Activated CD4-positive, alpha-beta T cell treated with anti-CD3 and anti-CD28 coated beads, Interleukin-10, Interleukin-2, amounts not matched to agents 100 ng/mL and 50 ng/mL, durations not matched to agents 16 hours and 8 hours (primary cell): ENCODE measurements around the gene ZNF699.
A peak's percentile ranks its signal among the peaks of the same experiment; 100 is the strongest.
"Not testable (repeated sequence)": the region's sequence is repeated elsewhere in the genome, so short reads cannot be mapped to it uniquely, and the experiment has no call there.

Source experiments
- DNase-seq: peaks from one replicate; pipeline ENCODE4 v3.0.0-alpha.2; 2020

The ZNF699 gene

GRCh38 chr19:9309139-9309973 lies at the start of gene ZNF699:
TSS of gene ZNF699 (minus strand) at chr19:9309838. CDS start at chr19:9305119, 4,719 bp downstream.
- peak; percentile 97 for DNase-seq

DNA sequence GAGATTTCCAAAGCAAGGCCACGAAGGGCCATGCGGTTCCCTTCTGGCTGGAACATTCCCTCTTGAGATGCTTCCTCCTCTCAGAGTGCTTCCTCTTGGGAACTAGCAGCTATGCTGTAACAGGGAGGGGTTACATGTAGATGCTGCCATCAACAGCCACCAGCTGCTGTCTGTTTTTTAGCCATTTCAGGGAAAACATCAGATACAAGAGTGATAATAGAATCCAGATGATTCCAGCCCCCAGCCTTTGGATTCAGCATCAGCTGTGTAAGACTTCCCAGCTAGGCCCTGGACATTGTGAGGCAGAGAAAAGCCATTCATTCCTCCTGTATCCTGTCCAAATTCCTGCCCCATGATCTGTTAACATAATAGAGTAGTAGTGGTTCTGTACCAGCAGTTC lies 45.0 kb upstream of the ZNF699 start:
- DNase-seq = no peak

- no peak for DNase-seq
These were observed 43.4 kb upstream of the ZNF699 start for GRCh38 chr19:9353011-9353410.

DNA sequence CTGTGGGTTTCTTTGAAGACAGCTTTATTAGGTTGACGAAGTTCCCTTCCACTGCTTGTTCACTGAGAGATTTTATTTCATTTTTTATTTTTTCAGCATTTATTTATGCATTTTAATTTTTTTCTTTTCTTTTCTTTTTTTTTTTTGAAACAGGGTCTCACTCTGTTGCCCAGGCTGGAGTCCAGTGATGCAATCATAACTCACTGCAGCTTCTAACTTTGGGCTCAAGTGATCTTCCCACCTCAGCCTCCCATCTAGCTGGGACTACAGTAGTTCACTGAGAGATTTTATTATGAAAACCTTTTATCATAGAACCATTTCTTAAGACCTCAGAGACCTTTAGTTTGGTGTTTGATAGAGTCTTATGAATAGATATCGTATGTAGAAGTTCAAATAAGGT lies 42.9 kb upstream of the ZNF699 start:
- no peak for DNase-seq

GRCh38 chr19:9348671-9349070 lies 39.0 kb upstream of the ZNF699 start:
- DNase-seq = no peak

DNA sequence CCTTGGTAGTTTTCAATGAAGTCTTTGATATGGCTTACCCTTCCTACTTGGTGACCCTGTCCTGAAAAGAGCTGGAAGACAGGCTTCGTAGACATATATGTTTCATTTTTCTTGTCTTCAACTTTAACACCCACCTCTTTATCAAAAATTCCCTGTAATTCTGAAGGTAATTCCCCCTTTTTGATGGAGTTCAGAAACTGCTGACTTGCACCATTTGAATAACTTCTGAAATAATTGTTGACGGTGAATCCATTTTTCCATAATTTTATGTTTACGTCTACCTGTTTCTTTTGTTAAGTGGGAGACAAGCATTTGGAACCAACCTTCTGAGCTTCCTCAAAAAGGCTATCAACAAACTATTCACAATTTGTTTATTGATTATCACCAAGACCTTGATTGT lies 38.6 kb upstream of the ZNF699 start:
- DNase-seq = no peak

- DNase-seq = no peak
These were observed 35.4 kb upstream of the ZNF699 start for GRCh38 chr19:9345005-9345404.

- DNase-seq = no peak
These were observed 33.1 kb upstream of the ZNF699 start for GRCh38 chr19:9342610-9343304.

GRCh38 chr19:9329999-9330398 lies 20.4 kb upstream of the ZNF699 start:
- DNase-seq = no peak

GRCh38 chr19:9324584-9324962 lies 14.9 kb upstream of the ZNF699 start:
- DNase-seq = no peak

GRCh38 chr19:9323919-9324583 lies 14.4 kb upstream of the ZNF699 start, which contains the start of gene ZNF559:
TSS of gene ZNF559 (plus strand) at chr19:9324179. CDS start at chr19:9338550, 14,371 bp downstream.
- DNase-seq = peak; percentile 95

- DNase-seq = peak; percentile 59
These were observed 13.9 kb upstream of the ZNF699 start for GRCh38 chr19:9323557-9323918.

DNA sequence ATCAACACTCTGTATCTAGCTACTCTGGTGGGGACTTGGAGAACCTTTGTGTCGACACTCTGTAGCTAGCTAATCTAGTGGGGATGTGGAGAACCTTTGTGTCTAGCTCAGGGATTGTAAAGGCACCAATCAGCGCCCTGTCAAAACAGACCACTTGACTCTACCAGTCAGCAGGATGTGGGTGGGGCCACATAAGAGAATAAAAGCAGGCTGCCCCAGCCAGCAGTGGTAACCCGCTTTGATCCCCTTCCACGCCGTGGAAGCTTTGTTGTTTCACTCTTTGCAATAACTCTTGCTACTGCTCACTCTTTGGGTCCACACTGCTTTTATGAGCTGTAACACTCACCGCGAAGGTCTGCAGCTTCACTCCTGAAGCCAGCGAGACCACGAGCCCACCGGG lies 12.6 kb upstream of the ZNF699 start:
- DNase-seq = not testable (repeated sequence)

DNA sequence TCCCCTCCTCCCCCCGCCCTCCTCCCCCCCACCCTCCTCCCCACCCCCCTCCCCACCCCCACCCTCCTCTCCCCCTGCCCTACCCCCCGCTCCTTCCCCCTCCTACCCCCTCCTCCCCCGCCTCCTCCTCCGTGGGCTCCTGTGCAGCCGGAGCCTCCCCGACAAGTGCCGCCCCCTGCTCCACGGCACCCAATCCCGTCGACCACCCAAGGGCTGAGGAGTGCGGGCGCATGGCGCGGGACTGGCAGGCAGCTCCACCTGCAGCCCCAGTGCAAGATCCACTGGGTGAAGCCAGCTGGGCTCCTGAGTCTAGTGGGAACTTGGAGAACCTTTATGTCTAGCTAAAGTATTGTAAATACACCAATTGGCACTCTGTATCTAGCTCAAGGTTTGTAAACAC lies 12.1 kb upstream of the ZNF699 start:
- not testable (repeated sequence) for DNase-seq

DNA sequence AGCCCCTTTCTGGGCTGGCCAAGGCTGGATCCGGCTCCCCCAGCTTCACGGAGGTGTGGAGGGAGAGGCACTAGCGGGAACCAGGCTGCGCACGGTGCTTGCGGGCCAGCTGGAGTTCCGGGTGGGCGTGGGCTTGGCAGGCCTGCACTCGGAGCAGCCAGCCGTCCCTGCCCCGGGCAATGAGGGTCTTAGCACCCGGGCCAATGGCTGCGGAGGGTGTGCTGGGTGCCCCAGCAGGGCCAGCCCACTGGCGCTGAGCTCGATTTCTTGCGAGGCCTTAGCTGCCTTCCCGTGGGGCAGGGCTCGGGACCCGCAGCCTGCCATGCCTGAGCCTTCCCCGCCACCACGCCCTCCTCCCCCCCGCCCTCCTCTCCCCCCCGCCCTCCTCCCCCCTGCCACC lies 11.7 kb upstream of the ZNF699 start:
- no peak for DNase-seq

DNA sequence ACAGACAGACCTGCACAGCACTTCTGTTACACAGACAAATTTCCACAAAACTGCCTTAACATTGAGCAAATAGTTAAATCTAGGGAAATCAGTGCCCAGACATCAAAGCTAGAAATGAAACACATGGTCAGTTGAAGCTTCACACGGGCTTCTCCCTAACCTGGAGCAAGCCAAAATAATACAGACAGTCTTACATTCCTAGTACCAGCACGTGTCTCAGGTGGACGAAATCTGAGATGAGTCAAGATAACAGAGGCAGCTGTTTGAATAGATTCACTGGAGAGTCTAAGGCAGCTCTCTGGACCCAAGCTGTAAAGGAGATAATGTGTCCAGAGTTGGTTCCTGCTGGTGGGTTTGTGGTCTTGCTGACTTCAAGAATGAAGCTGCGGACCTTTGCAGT lies 4.1 kb upstream of the ZNF699 start:
- DNase-seq = no peak

GRCh38 chr19:9309974-9310446 lies 372 bp upstream of the ZNF699 start:
- DNase-seq = no peak

DNA sequence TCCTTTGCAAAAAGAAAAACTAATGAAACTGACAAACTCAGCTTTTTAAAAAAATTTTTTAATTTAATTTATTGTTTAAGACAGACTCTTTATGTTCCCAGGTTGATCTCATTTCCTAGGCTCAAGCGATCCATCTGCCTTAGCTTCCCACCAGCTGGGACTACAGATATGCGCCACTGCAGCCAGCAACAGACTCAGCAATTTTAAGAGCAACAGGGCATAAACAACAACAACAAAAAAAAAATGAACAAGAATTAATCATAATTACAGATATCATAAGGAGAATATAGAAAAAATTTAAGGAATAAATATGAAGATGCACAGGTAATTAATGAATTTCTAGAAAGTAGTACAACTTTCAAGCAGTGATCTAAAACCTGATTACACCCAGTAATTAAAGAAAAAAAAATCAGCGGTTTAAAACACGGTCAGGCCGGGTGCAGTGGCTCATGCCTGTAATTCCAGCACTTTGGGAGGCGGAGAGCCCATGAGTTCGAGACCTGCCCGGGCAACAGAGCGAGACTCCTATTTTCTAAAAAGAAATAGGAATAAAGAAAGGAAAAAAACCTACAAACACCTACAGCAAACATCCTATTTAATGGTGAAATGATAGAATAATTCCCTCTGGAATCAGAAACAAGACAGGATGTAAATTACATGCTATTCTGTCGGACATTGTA lies 1.4 kb downstream of the ZNF699 start:
- DNase-seq = no peak

- DNase-seq = no peak
These were observed 3.2 kb downstream of the ZNF699 start for GRCh38 chr19:9306443-9306842.

DNA sequence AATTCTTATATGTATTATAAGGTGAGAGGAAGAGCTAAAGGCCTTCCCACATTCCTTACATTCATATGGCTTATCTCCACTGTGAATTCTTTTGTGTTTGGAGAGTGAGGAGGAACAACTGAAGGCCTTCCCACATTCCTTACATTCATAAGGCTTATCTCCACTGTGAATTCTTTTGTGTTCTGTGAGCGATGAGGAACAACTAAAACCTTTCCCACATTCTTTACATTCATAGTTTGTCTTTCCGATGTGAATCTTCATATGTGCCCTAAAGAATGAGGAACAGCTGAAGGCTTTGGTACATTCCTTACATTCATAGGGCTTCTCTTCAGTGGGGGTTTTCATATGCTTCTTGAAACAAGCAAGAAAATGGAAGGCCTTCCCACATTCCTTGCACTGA lies 13.3 kb downstream of the ZNF699 start:
- DNase-seq = no peak

DNA sequence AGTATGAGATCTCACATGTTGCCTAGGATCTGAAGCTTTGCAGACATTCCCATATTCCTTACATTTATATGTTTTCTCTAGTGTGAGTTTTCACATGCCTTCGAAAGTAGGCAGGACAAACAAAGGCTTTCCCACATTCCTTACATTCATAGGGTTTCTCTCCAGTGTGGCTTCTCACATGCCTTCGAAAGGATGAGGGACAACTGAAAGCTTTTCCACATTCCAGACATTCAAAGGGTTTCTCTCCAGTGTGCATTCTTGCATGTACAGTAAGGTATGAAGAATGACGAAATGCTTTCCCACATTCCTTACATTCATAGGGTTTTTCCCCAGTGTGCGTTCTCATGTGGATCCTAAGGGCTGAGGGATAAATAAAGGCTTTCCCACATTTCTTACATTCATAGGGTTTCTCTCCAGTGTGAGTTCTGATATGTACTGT lies 14.2 kb downstream of the ZNF699 start:
- no peak for DNase-seq

GRCh38 chr19:9289231-9289884 lies 20.3 kb downstream of the ZNF699 start:
- no peak for DNase-seq
